GM18861 (cell line): ENCODE results near the gene RXRA.

ENCODE experiments used
- ATAC-seq: cut with Tn5 transposase; IDR thresholded peaks from one replicate; pipeline ENCODE4 v1.9.1; 2021; ENCODE audit not compliant: unreplicated experiment

The RXRA gene

GRCh38 chr9:134379831-134380365, 53.6 kb downstream of the RXRA start:
- no peak for ATAC-seq

DNA sequence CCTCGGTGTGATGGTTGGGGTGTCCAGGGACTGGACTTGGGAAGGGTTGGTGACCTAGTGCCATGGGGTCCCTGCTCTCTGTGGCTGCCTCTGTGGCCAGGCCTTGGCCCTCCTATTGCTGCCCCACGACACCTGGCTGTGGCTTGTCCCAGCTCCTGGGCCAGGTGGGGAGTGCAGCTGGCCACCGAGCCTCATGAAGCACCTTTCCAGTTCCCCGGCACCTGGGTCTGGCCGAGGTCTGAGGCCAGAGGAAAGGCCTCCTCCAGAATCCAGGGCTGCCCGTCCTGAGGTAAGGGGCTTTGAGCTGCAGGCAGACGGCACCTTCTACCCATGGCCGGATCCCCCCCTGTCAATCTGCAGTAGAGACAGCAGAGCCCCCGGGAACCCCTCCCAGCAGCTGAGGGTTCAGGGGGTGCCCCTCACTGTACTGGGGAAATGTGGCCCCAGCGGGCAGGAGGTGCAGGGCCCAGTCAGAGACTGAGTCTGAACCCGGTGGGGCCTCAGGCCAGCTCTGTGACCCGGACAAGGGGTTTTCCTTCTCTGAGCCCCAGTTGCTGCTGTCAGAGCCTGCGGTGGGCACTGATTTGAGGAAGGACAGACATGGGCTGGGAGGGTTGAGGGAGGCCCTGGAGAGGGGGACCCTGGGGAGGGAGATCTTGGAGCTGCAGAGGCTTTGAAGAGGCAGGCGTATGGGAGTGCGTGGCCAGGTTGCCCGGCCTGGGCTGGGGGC, 54.5 kb downstream of the RXRA start:
- ATAC-seq = no peak

DNA sequence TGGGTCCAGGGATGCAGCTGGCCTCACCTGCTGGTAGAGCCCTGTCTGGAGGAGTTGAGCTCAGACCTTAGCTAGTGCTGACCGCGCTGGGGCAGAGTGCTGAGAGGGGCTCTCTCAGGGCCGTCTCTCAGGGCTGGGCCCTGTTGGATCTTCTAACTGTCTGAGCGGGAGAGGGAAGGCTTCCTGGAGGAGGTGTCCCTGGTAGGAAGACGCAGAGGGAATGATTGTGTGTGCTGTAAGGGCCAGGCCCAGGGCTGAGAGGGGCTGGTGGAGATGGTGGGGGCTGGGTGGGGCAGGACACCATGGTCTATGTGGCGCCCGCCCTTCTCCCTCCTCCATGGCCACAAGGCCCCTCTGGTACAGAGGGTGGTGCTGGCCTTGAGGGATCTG, 55.0 kb downstream of the RXRA start:
- ATAC-seq = no peak

GRCh38 chr9:134381671-134382516, 55.6 kb downstream of the RXRA start:
- no peak for ATAC-seq

GRCh38 chr9:134382733-134383132, 56.5 kb downstream of the RXRA start:
- ATAC-seq = no peak

DNA sequence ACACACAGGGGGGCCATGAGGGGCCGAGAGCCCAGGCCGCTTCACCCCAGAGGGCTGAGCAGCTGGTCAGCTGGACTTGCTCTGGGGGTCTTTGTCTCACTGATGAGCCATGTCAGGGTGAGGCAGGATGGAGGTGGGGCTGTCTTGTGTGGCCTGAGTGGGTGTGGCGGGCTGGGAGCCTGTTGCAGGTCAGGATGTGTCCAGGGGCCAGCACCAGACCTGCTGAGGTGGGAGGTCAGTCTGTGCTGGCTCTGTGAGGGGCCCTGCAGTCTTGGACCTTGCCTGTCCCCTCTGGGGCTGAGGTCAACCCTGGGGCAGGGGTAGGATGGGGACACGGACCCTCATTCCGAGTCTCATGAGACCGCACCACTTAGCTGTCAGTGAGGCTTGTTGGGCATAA, 56.9 kb downstream of the RXRA start:
- ATAC-seq = no peak

DNA sequence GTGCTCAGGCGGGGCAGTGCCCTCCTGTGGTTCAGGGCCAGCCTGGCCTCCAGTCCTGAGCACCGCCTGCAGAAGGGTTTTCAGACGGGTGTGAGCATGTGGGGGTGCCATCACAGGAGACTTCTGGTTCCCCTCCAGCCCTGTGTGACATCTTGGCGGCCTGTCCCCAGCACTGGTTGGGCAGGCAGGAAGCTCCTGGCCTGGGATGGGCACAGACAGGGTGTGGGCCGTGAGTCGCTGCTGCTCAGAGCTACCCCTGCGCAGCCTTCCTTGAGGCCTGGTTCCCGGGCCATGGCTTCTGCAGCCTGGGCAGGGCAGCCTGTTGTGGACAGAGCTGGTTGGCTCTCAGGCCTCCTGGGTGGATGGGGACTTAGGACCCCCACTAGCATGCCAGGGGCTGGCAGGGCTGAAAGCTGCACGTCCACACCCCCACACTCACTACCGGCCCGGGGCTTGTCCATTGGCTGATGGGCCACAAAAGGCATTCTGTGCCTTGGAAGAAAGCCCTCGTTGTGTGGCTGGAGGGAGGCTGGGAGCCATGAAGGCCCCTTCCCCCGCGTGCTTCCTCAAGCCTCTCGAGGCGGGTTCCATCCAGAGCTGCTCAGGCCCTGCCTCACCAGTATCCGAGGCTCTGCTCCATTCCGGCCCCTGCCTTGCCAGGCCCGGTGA, 58.7 kb downstream of the RXRA start:
- no peak for ATAC-seq

- no peak for ATAC-seq
Observed at GRCh38 chr9:134385915-134386314, 59.7 kb downstream of the RXRA start.

- ATAC-seq = no peak
Observed at GRCh38 chr9:134386951-134387831, 60.9 kb downstream of the RXRA start.

- ATAC-seq = no peak
Observed at GRCh38 chr9:134388289-134388808, 62.1 kb downstream of the RXRA start.

DNA sequence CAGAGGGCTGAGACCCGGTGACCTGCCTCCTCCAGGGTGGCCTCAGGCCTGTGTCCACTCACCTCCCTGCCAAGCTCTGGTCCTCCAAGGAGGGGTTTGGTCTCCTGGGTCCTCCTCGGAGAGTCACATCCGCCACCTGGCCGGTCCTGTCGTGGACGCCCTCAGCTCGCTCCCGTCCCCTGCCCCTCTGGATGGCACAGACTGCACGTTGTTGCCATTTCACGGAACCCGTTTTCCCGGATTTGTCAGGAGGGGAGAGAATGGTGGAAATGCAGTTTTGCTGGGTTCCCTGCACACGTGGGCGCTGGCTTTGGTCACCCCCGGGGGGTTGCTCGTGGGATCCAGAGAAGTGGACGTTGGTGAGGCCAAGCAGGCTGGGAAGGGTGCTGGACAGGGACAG, 62.7 kb downstream of the RXRA start:
- ATAC-seq = no peak

DNA sequence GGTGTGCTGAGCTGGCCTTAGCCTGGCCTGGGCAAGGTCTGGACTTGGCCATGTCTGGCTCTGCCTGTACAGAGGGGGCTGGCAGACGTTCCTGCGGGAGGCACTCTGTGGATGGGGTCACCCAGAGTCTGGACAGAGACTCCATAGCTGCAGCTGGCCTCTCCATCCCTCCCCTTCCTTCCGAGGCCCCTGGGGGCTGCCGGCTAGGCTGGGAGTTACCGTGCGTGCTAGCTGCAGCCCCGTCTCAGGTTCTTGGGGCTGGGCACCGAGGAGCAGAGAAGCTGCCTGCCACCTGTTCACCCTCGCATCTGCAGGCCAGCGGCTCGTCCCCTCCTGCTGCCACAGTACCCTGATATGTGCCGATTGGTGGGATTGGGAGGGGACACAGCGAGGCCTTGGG, 63.4 kb downstream of the RXRA start:
- ATAC-seq = no peak

DNA sequence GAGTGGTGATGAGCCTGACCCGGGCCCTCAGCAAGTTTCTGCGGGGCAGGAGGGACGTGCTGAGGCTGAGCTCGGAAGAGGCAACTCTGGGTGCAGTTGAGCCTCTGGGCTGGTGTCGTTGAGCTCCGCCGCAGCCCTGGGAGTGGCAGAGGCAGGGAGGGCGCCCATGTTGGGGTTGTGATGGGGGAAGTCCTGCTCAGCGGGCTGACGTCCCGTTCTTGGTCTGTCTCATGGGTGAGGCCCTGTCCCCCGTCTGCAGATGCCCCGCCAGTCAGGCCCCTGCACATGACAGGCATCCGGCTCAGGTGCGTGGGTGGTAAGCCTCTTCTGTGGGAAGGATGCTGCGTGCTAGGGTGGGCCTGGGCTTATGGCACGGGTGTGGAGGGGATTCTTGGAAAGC, 64.3 kb downstream of the RXRA start:
- peak; percentile 21 for ATAC-seq

- peak; percentile 21 for ATAC-seq
Observed at GRCh38 chr9:134390947-134391318, 64.7 kb downstream of the RXRA start.

DNA sequence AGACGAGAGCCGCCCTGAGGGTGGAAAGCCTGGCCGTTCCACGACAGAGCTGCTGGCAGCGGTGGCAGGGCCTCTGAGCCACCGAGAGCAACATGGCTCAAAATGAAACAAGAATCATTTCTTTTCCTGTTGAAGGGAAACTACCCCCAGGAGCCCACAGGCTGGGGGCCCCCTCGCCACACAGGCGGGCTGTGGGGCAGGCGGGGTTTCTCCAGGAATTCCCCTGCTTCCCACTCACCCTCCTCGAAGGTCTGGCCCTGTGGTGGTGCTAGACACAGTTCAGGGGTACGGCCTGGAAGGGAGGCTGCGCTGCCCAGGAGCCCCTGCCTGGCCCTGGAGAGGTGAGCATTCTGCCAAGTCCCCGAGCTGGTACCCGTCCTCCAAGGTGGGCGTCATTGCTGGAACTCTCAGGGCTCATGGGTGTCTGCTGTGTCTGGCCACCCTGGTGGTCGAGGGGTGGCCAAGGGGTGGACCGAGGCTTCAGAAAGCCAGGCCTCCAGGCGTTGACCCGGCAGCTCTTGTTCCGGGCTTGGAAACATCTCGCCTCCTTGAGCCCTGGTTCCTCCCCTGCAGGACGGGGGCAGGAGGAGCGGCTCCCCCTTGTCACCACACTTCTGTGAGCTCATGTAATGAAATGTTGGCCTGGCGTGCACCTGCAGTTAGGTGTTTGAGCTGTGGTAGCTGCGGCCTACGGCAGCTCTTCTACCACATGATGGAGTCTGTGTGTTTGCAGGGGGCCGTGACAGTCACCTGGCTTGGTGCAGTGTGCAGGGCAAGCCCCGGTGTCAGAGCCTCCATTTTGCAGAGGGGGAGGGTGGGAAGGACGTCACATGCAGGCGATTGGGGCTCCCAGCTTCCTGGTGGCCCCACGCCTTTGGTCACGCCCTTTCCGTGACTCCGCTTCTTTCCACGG, 65.3 kb downstream of the RXRA start:
- peak; percentile 38 for ATAC-seq

GRCh38 chr9:134392900-134393299, 66.6 kb downstream of the RXRA start:
- no peak for ATAC-seq

DNA sequence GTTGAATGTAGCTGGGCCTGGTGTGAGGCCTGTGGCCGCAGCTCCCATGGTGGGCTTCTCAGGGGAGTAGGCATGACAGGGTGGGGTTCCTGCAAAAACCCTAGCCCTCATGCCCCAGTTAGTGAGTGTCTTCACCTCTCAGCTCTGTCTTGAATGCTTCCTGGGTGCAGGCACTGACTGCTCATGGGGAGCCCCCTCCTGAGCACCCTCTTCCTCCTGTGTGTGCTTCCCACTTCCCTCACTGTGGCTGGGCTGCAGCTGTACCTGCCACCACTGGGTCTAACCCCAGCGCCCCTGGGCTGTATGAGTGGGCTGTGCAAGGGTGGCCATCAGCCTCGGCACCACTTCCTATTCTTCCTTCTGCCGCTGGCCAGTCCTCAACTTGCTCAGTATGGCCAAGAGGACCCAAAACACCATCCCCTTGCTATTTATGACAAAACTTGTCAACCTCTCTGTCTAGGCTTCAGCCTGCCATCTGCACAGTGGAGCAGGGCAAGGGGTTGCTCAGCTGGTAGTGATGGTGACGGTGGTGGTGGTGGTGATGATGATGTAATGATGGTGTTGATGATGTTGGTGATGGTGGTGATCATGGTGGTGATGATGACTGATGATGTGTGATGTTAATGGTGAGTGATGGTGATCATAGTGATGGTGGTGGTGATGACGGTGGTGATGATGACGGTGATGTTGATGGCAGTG, 67.5 kb downstream of the RXRA start:
- ATAC-seq = no peak

- ATAC-seq = no peak
Observed at GRCh38 chr9:134395002-134395517, 68.8 kb downstream of the RXRA start.
